Measurements from ENCODE around the gene PTTG2.
"Not testable (repeated sequence)": the region's sequence is repeated elsewhere in the genome, so short reads cannot be mapped to it uniquely, and the experiment has no call there.

PTTG2 gene

GRCh38 chr4:37960098-37960497 lies at the start of gene PTTG2:
Gene PTTG2, plus strand, starts transcription at chr4:37960398. Its CDS starts 37 bp downstream, at chr4:37960435.
- no peak for DNase-seq (ENCODE audit: low spot score)
- no peak within 1 kb of the TSS for H3K4me3 ChIP-seq
- no peak for TF ChIP-seq CTCF (IDR thresholded peaks at IDR 0.05)
- no peak within 1 kb of the TSS for H3K27ac ChIP-seq

- Histone ChIP-seq H3K4me3 (no peak overlapping the region), H3K27ac (no peak overlapping the region)
- TF ChIP-seq CTCF (IDR thresholded peaks at IDR 0.05): no peak
- DNase-seq (ENCODE audit: low spot score): no peak
Observed at GRCh38 chr4:37914539-37914938, 45.7 kb upstream of the PTTG2 start.

- no peak for DNase-seq (ENCODE audit: low spot score)
- no peak for TF ChIP-seq CTCF (IDR thresholded peaks at IDR 0.05)
- Histone ChIP-seq H3K27ac (no peak overlapping the region), H3K4me3 (no peak overlapping the region)
Observed at GRCh38 chr4:37917388-37917787, 42.8 kb upstream of the PTTG2 start.

- no peak overlapping the region for H3K4me3 ChIP-seq
- DNase-seq (ENCODE audit: low spot score): no peak
- no peak for TF ChIP-seq CTCF (IDR thresholded peaks at IDR 0.05)
- H3K27ac ChIP-seq: no peak overlapping the region
Observed at GRCh38 chr4:37918653-37919052, 41.5 kb upstream of the PTTG2 start.

GRCh38 chr4:37922328-37922727 lies 37.9 kb upstream of the PTTG2 start:
- TF ChIP-seq CTCF (IDR thresholded peaks at IDR 0.05): no peak
- no peak overlapping the region for H3K4me3 ChIP-seq
- H3K27ac ChIP-seq: no peak overlapping the region
- DNase-seq (ENCODE audit: low spot score): no peak

GRCh38 chr4:37923089-37923488 lies 37.1 kb upstream of the PTTG2 start:
- DNase-seq (ENCODE audit: low spot score); H3K27ac ChIP-seq; H3K4me3 ChIP-seq: not testable (repeated sequence)

GRCh38 chr4:37924946-37925345 lies 35.3 kb upstream of the PTTG2 start:
- TF ChIP-seq CTCF (IDR thresholded peaks at IDR 0.05): no peak
- DNase-seq (ENCODE audit: low spot score): no peak
- no peak overlapping the region for H3K27ac ChIP-seq
- H3K4me3 ChIP-seq: no peak overlapping the region

- Histone ChIP-seq H3K4me3 (no peak overlapping the region), H3K27ac (no peak overlapping the region)
- DNase-seq (ENCODE audit: low spot score): no peak
- TF ChIP-seq CTCF (IDR thresholded peaks at IDR 0.05): no peak
Observed at GRCh38 chr4:37927434-37927833, 32.8 kb upstream of the PTTG2 start.

Data from coronary artery (tissue), 2 donors.